Panc1 (cell line): ENCODE measurements around the gene GRK3. TPM values are rescaled to one million over a fixed set of nuclear protein-coding genes. Genes with fewer than 3 reads are reported as not detected.

ENCODE experiments used
- ATAC-seq: fragments of 200-7000 bp; cut with Tn5 transposase; 2 replicates; pipeline ENCODE4 v1.9.1; 2020; ENCODE audit warnings: mild to moderate bottlenecking, moderate library complexity
- BruUV-seq: library from RNA; stranded (reverse); fragments of 400-500 nt; replicated peaks from 2 replicates; lab custom pipeline; 2021; lab: Mats Ljungman, UMichigan
- CTCF ChIA-PET: fragments of 300-600 bp; sonication (Branson Sonifier 250); formaldehyde crosslinking; loops from one replicate; lab custom pipeline; 2022; ENCODE audit warnings: antibody characterized with exemption; lab: Charles Lee
- POLR2A ChIA-PET: fragments of 300-600 bp; sonication (Branson Sonifier 250); formaldehyde crosslinking; loops from one replicate; lab custom pipeline; 2022; ENCODE audit warnings: antibody characterized with exemption; lab: Charles Lee
- DNase-seq: peaks from one replicate; pipeline ENCODE4 v3.0.0-alpha.2; 2010; ENCODE audit warnings: low read depth, low spot score
- H3K27ac ChIP-seq: 2 replicates; pipeline ENCODE4 v1.5.1; 2011; ENCODE audit warnings: mild to moderate bottlenecking, low read length, inconsistent platforms
- H3K27me3 ChIP-seq: fragments of 200-500 bp; sonication (Bioruptor generic); 2 replicates; pipeline ENCODE4 v1.6.0; 2014; ENCODE audit warnings: low read length, inconsistent platforms; ENCODE audit not compliant: control insufficient read depth, insufficient read depth
- H3K36me3 ChIP-seq: fragments of 200-500 bp; sonication (Bioruptor generic); 2 replicates; pipeline ENCODE4 v1.5.1; 2014; ENCODE audit warnings: inconsistent platforms, mild to moderate bottlenecking, low read length, moderate library complexity; ENCODE audit not compliant: control insufficient read depth, insufficient read depth
- H3K4me1 ChIP-seq: 2 replicates; pipeline ENCODE4 v1.5.1; 2011; ENCODE audit warnings: inconsistent platforms, mild to moderate bottlenecking, low read length, moderate library complexity; ENCODE audit not compliant: control insufficient read depth, insufficient read depth
- H3K4me3 ChIP-seq, 2 experiments: 2 replicates each; pipeline ENCODE4 v1.5.1; 2011 to 2012; ENCODE audit warnings: low read depth in 2 of 2, low read length in 2 of 2, mild to moderate bottlenecking in 2 of 2, inconsistent platforms in 1 of 2, moderate library complexity in 1 of 2
- H3K9me3 ChIP-seq: fragments of 200-500 bp; sonication (Bioruptor generic); 2 replicates; pipeline ENCODE4 v1.5.1; 2014; ENCODE audit warnings: low read depth, mild to moderate bottlenecking, inconsistent platforms, low read length, moderate library complexity; ENCODE audit not compliant: control insufficient read depth, insufficient read depth
- POLR2AphosphoS5 ChIP-seq: IDR thresholded peaks from 2 replicates; pipeline ENCODE4 v1.6.1; 2012; ENCODE audit warnings: mild to moderate bottlenecking, low read depth, low read length, moderate library complexity
- SIN3A ChIP-seq: IDR thresholded peaks from 2 replicates; pipeline ENCODE4 v1.6.1; 2012; ENCODE audit warnings: low read depth, mild to moderate bottlenecking, low read length, moderate library complexity, borderline replicate concordance; ENCODE audit not compliant: insufficient read depth
- TCF7L2 ChIP-seq: IDR thresholded peaks from 2 replicates; pipeline ENCODE4 v1.6.1; 2011; ENCODE audit warnings: mild to moderate bottlenecking, low read depth, low read length, inconsistent platforms
- in situ Hi-C: cut with HindIII; loops from 2 replicates; pipeline ENCODE4 v1.10.0; 2016; ENCODE audit warnings: low sequenced_read_pairs, low pct_unique_long_range_greater_than_20kb
- intact Hi-C: fragments of 100-400 bp; cut with micrococcal nuclease; formaldehyde crosslinking; loops from one replicate; pipeline ENCODE4 v1.10.0; 2022; ENCODE audit not compliant: unreplicated experiment
- total RNA-seq: library from RNA; stranded (reverse); gene quantifications from one replicate; pipeline ENCODE4 v1.2.1, GENCODE V29; 2021; ENCODE audit not compliant: unreplicated experiment
- TF ChIP-seq, protein P1 (sequence below), 2 experiments: IDR thresholded peaks; 2 replicates each; pipeline ENCODE4 v1.6.1; 2011 to 2012; ENCODE audit warnings: low read depth in 2 of 2, control low read depth in 1 of 2, low read length in 1 of 2, mild to moderate bottlenecking in 1 of 2, moderate library complexity in 1 of 2; ENCODE audit not compliant: insufficient read depth in 1 of 2
- TF ChIP-seq, protein P2 (sequence below): fragments of 450-650 bp; IDR thresholded peaks from 2 replicates; pipeline ENCODE4 v1.5.1; 2017; ENCODE audit warnings: mild to moderate bottlenecking

The GRK3 gene
- total RNA-seq, 1 experiment from 2014 or later = 12.0 TPM

DNA sequence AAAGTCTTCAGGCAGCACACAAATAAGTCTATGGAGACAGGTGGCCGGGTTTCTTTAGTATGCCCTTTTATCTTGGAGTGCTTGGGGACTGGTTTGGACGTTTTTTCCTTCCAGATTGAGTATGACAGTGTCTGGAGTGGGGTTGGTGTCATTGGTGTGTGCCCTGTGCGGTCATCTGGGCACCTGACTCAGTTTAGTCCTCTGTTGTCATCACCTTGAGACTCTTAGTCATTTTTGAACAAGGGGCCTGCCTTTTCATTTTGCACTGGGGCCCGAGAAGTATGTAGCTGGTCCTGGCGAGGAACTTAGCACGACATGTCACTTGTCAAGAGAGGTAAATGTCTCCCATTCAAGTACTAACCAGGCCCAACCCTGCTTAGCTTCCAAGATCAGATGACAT is 150.3 kb downstream of the GRK3 start:
- Histone ChIP-seq H3K9me3 (no peaks in the 10 kb centered on the region), H3K27me3 (no peaks in the 10 kb centered on the region), H3K36me3 (no peaks in the 10 kb centered on the region; the same call in 1 of the 2 replicates), H3K27ac (no peak overlapping the region), H3K4me3 (no peak overlapping the region), H3K4me1 (no peaks in the 10 kb centered on the region)
- DNase-seq = no peak
- BruUV-seq = no TSS peak
- in situ Hi-C loops = no loop called here
- intact Hi-C loops = no loop called here
- ChIA-PET POLR2A (no interaction called here), CTCF (no interaction called here)
- no peak for ATAC-seq
- TF ChIP-seq TCF7L2 (no peak), POLR2AphosphoS5 (no peak), SIN3A (no peak)
- TF ChIP-seq, protein P1, sequence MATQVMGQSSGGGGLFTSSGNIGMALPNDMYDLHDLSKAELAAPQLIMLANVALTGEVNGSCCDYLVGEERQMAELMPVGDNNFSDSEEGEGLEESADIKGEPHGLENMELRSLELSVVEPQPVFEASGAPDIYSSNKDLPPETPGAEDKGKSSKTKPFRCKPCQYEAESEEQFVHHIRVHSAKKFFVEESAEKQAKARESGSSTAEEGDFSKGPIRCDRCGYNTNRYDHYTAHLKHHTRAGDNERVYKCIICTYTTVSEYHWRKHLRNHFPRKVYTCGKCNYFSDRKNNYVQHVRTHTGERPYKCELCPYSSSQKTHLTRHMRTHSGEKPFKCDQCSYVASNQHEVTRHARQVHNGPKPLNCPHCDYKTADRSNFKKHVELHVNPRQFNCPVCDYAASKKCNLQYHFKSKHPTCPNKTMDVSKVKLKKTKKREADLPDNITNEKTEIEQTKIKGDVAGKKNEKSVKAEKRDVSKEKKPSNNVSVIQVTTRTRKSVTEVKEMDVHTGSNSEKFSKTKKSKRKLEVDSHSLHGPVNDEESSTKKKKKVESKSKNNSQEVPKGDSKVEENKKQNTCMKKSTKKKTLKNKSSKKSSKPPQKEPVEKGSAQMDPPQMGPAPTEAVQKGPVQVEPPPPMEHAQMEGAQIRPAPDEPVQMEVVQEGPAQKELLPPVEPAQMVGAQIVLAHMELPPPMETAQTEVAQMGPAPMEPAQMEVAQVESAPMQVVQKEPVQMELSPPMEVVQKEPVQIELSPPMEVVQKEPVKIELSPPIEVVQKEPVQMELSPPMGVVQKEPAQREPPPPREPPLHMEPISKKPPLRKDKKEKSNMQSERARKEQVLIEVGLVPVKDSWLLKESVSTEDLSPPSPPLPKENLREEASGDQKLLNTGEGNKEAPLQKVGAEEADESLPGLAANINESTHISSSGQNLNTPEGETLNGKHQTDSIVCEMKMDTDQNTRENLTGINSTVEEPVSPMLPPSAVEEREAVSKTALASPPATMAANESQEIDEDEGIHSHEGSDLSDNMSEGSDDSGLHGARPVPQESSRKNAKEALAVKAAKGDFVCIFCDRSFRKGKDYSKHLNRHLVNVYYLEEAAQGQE (IDR thresholded peaks at IDR 0.05; ENCODE audit: insufficient read depth in 1 of 2, low read depth in 2 of 2, low read length in 1 of 2) = no peak
- TF ChIP-seq, protein P2, sequence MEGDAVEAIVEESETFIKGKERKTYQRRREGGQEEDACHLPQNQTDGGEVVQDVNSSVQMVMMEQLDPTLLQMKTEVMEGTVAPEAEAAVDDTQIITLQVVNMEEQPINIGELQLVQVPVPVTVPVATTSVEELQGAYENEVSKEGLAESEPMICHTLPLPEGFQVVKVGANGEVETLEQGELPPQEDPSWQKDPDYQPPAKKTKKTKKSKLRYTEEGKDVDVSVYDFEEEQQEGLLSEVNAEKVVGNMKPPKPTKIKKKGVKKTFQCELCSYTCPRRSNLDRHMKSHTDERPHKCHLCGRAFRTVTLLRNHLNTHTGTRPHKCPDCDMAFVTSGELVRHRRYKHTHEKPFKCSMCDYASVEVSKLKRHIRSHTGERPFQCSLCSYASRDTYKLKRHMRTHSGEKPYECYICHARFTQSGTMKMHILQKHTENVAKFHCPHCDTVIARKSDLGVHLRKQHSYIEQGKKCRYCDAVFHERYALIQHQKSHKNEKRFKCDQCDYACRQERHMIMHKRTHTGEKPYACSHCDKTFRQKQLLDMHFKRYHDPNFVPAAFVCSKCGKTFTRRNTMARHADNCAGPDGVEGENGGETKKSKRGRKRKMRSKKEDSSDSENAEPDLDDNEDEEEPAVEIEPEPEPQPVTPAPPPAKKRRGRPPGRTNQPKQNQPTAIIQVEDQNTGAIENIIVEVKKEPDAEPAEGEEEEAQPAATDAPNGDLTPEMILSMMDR = no peak

DNA sequence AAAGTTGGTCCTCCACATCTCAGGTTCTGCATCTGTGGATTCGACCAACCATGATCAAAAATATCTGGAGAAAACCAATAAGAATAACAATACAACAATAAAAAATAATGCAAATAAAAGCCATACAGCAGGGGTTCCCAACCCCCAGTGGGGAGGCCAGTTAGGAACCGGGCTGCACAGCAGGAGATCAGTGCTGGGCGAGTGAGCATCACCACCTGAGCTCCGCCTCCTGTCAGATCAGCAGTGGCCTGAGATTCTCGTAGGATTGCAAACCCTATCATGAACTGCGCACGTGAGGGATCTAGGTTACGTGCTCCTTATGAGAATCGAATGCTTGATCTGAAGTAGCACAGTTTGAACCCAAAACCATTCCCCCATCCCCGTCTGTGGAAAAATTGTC is 152.2 kb downstream of the GRK3 start:
- BruUV-seq = no TSS peak
- ATAC-seq = no peak
- H3K36me3 ChIP-seq = no peaks in the 10 kb centered on the region
- CTCF ChIA-PET = no interaction called here
- in situ Hi-C loops (no loop called here), intact Hi-C loops (no loop called here)
- no peaks in the 10 kb centered on the region for H3K4me1 ChIP-seq
- no peak overlapping the region for H3K4me3 ChIP-seq
- H3K27me3 ChIP-seq = no peaks in the 10 kb centered on the region
- H3K27ac ChIP-seq = no peak overlapping the region
- DNase-seq = no peak
- no peaks in the 10 kb centered on the region for H3K9me3 ChIP-seq
- POLR2A ChIA-PET = no interaction called here
- TF ChIP-seq, protein P2 = no peak
- TF ChIP-seq SIN3A = no peak
